Ascending aorta (tissue), 2 donors: ENCODE results near the gene ZNF804B. TPM values are rescaled to one million over a fixed set of nuclear protein-coding genes. Genes with fewer than 3 reads are reported as not detected.

Experiments
- DNase-seq, 2 donors: peaks; one replicate each; pipeline ENCODE4 v3.0.0-alpha.2; 2019; ENCODE audit warnings: low spot score in 2 of 2
- H3K27ac ChIP-seq, 2 donors: fragments of 200-600 bp; sonication (generic); one replicate each; pipeline ENCODE4 v1.5.1; 2016 to 2017; ENCODE audit warnings: mild to moderate bottlenecking in 1 of 2
- H3K27me3 ChIP-seq: fragments of 200-600 bp; sonication (generic); one replicate; pipeline ENCODE4 v1.5.1; 2017
- H3K36me3 ChIP-seq, 2 donors: fragments of 200-600 bp; sonication (generic); one replicate each; pipeline ENCODE4 v1.5.1; 2016
- H3K4me1 ChIP-seq, 2 donors: fragments of 200-600 bp; sonication (generic); one replicate each; pipeline ENCODE4 v1.5.1; 2016 to 2017; ENCODE audit warnings: mild to moderate bottlenecking in 1 of 2
- H3K4me3 ChIP-seq, 2 donors: fragments of 200-600 bp; sonication (generic); one replicate each; pipeline ENCODE4 v1.5.1; 2016 to 2017; ENCODE audit warnings: mild to moderate bottlenecking in 1 of 2
- H3K9me3 ChIP-seq, 2 donors: fragments of 200-600 bp; sonication (generic); one replicate each; pipeline ENCODE4 v1.5.1; 2016
- CTCF ChIP-seq, 3 experiments: fragments of 200-600 bp in 2 of 3; fragments of 450-650 bp in 1 of 3; sonication (generic) in 2 of 3; IDR thresholded peaks; one replicate each; pipeline ENCODE4 v1.5.1; 2016 to 2019; ENCODE audit warnings: antibody characterized with exemption in 3 of 3, mild to moderate bottlenecking in 1 of 3, moderate library complexity in 1 of 3
- intact Hi-C: fragments of 100-400 bp; cut with DNase I; formaldehyde crosslinking; loops from one replicate; pipeline ENCODE4 v1.15.1; 2023
- total RNA-seq: library from RNA; depleted of rRNA; stranded (reverse); fragments of >200 nt; gene quantifications from one replicate; pipeline ENCODE4 v1.1.0, GENCODE V29; 2016

Gene ZNF804B
- total RNA-seq, 1 donor from 2014 or later: not detected

- H3K27me3 ChIP-seq: no peaks in the 10 kb centered on the region
- no peak overlapping the region for H3K4me3 ChIP-seq
- intact Hi-C loops: no loop called here
- H3K9me3 ChIP-seq: no peaks in the 10 kb centered on the region
- DNase-seq: no peak
- no peak for TF ChIP-seq CTCF (IDR thresholded peaks at IDR 0.05)
- no peak overlapping the region for H3K27ac ChIP-seq
- H3K36me3 ChIP-seq: no peaks in the 10 kb centered on the region
- no peaks in the 10 kb centered on the region for H3K4me1 ChIP-seq
These were observed 75.7 kb downstream of the ZNF804B start for GRCh38 chr7:88835147-88835728.

DNA sequence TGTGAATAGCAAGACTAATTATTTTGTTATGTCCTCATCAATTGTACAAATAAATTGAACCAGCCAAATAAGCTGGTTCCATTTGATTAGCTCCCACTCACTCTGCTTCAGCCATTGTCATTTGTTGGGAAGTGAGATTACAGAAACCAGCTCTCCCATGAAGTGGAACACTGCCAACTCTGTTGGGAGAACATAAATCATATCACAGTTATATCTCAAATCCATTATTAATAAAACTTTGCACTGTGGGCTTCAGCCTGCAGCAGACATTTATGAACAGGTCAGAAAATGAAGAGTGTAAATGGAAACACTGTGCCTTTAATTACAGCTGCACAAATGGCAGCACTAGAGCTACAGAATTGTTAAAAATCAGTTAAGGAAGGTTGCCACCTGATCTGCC, 82.7 kb downstream of the ZNF804B start:
- DNase-seq: no peak
- no peak overlapping the region for H3K4me3 ChIP-seq
- no peaks in the 10 kb centered on the region for H3K4me1 ChIP-seq
- intact Hi-C loops: no loop called here
- no peak overlapping the region for H3K27ac ChIP-seq
- H3K9me3 ChIP-seq: no peaks in the 10 kb centered on the region
- H3K27me3 ChIP-seq: no peaks in the 10 kb centered on the region
- no peak for TF ChIP-seq CTCF (IDR thresholded peaks at IDR 0.05)
- H3K36me3 ChIP-seq: no peaks in the 10 kb centered on the region

GRCh38 chr7:88845091-88845490, 85.6 kb downstream of the ZNF804B start:
- DNase-seq: no peak
- H3K4me3 ChIP-seq: no peak overlapping the region
- no peaks in the 10 kb centered on the region for H3K4me1 ChIP-seq
- H3K36me3 ChIP-seq: no peaks in the 10 kb centered on the region
- no peaks in the 10 kb centered on the region for H3K9me3 ChIP-seq
- TF ChIP-seq CTCF (IDR thresholded peaks at IDR 0.05): no peak
- no peak overlapping the region for H3K27ac ChIP-seq
- intact Hi-C loops: no loop called here
- no peaks in the 10 kb centered on the region for H3K27me3 ChIP-seq

DNA sequence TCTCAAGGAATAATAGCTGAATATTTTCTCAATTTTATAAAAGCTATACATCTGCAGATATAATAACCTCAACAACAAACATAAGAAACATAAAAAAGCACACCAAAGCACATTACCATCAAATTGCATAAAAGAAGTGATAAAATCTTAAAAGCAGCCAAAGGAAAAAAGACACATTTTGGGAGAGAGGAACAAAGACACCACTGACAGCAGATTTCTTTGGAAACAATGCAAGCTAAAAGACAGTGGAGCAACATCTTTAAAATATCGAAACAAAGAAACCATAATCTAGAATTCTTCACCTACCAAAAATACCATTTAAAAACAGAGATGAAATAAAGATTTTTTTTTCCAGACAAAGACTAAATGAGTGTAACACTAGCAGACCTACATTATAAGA, 91.7 kb downstream of the ZNF804B start:
- Histone ChIP-seq H3K36me3 (no peaks in the 10 kb centered on the region), H3K27ac (no peak overlapping the region), H3K27me3 (no peaks in the 10 kb centered on the region), H3K4me1 (no peaks in the 10 kb centered on the region), H3K4me3 (no peak overlapping the region), H3K9me3 (no peaks in the 10 kb centered on the region)
- intact Hi-C loops: no loop called here
- TF ChIP-seq CTCF (IDR thresholded peaks at IDR 0.05): no peak
- no peak for DNase-seq

DNA sequence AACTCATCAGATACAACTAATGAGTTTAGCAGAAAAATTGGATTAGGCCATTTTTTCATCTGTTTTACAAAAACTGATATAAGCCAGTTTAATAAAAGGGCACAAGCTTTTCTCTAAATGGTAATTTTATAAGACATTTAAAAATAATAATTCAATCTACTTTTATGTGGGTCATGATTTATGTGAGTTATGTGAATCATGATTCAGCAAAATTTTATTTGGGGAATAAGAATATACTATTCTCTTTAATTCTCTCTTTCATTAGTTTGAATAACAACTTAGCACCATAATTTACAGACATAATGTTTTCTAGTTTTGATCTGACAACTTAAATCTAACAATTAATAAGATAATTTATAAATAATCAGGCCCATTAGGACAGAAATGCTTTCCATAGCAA, 99.8 kb downstream of the ZNF804B start:
- no peaks in the 10 kb centered on the region for H3K27me3 ChIP-seq
- DNase-seq: no peak
- no peaks in the 10 kb centered on the region for H3K36me3 ChIP-seq
- no peak overlapping the region for H3K27ac ChIP-seq
- H3K4me3 ChIP-seq: no peak overlapping the region
- intact Hi-C loops: no loop called here
- H3K4me1 ChIP-seq: no peaks in the 10 kb centered on the region
- H3K9me3 ChIP-seq: no peaks in the 10 kb centered on the region
- TF ChIP-seq CTCF (IDR thresholded peaks at IDR 0.05): no peak
